ENCODE results near the gene DYNLL1.

GRCh38 chr12:120475643-120476042, 20.3 kb upstream of the DYNLL1 start:
- TF ChIP-seq CTCF (conservative IDR thresholded peaks at IDR 0.05; ENCODE audit: low read depth in 2 of 2) (no peak), POLR2AphosphoS5 (IDR thresholded peaks at IDR 0.05; ENCODE audit: low read depth) (no peak), EZH2 (IDR thresholded peaks at IDR 0.05; ENCODE audit: low read depth, unreplicated experiment) (no peak), REST (IDR thresholded peaks at IDR 0.05; ENCODE audit: unreplicated experiment) (no peak), CREB1 (CRISPR knock-in tag; IDR thresholded peaks at IDR 0.05; ENCODE audit: low read depth) (no peak), EZH2phosphoT487 (IDR thresholded peaks at IDR 0.05; ENCODE audit: unreplicated experiment) (no peak)

All from GM23338 (cell line).